Measurements from ENCODE around the gene SLC24A3.

- no peak for TF ChIP-seq CTCF (IDR thresholded peaks at IDR 0.05)
- TF ChIP-seq POLR2A (IDR thresholded peaks at IDR 0.05), result no peak
- TF ChIP-seq POLR2AphosphoS5 (IDR thresholded peaks at IDR 0.05), result no peak
- no peak for TF ChIP-seq EP300 (IDR thresholded peaks at IDR 0.05)
Observed at GRCh38 chr20:19440660-19441527, 228.5 kb downstream of the SLC24A3 start.

Measured in upper lobe of left lung (tissue), 4 donors.